AG08395 (cell line): Measurements from ENCODE around the gene TDRD7.

ENCODE experiments used
- DNase-seq: peaks from one replicate; pipeline ENCODE4 v3.0.0; 2012; ENCODE audit warnings: mixed read lengths, low spot score

TDRD7 gene

DNA sequence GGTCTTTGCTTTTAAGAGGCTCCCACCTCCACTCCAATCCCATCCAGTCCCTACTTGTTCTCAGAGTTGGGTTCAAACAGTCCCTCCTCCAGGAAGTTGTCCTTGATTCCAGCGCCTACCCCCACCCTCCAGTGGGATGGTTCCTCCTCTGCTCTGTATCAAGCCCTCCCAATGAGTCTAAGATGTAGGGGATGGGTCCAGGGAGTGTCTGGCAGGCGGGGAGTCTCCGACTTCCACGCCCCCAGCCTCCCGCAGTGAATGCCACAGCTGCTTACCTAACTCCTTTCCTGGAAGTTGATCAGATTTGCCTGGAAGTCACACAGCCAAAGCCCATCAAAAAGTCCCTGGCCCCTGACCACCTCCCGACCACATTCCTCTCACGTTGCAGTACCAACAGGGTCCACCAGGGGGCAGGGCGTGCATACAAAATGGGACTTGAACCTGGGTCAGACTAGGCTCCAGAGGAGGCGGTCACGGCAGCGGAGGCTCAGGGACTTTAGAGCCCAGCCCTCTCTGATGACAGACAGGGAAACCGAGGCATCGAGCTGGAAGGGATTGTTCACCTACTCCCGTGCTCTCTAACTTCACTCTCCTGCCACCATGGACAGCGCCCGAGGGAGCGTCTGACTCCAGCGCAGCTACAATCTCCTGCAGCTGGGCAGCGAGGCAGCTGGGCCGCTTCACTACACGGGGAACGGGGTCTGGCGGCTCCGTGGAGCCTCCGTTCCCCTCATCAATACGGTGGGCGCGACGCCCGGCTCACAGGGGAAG is 25.0 kb upstream of the TDRD7 start:
- peak; percentile 83 for DNase-seq

- DNase-seq, result no peak
Measured at GRCh38 chr9:97387504-97387886, 24.4 kb upstream of the TDRD7 start.

- DNase-seq, result no peak
Measured at GRCh38 chr9:97387936-97388684, 23.8 kb upstream of the TDRD7 start.

DNA sequence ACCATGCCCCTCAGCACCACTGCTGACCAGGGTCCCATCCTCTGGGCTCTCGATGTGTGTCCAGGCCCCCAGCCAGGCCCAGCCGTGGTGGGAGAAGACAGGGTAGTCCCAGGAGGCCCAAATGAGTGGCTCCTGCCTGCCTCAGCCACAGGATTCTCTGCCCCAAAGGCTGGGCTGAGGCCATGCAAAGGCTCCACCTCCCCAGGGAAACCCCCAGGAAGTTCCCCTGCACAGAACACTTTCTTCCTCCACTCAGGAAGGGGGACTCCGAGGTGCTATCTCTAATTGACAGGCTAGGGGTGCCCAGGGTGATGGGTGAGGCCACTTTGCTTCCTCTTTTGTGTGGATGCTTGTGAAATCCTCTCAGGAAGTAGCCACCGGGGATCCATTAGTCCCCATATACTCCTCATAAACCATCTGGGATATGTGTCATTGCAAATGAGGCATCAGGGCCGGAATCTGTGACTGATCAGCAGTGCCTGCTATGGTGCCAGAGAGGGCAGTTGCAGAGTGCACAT is 23.1 kb upstream of the TDRD7 start:
- DNase-seq, result peak; percentile 27

DNA sequence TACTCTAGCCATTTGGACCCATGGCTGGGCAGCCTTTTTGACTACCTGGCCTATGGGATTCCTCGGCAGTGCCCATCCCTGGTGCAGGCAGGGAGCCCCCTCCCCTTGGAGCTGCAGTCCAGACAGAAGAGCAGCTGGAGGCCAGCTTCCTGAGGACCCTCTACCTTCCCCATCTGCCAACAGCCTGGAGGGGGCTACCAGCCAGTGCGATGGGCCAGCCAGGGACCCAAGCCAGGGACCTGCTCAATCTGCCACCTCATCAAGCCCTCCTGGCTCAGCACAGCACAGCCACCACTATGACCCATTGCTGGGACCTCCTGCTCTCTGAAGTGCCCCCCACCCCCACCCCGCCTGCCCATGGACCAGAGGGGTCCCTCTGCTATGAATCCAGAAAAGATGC is 22.6 kb upstream of the TDRD7 start:
- no peak for DNase-seq

DNA sequence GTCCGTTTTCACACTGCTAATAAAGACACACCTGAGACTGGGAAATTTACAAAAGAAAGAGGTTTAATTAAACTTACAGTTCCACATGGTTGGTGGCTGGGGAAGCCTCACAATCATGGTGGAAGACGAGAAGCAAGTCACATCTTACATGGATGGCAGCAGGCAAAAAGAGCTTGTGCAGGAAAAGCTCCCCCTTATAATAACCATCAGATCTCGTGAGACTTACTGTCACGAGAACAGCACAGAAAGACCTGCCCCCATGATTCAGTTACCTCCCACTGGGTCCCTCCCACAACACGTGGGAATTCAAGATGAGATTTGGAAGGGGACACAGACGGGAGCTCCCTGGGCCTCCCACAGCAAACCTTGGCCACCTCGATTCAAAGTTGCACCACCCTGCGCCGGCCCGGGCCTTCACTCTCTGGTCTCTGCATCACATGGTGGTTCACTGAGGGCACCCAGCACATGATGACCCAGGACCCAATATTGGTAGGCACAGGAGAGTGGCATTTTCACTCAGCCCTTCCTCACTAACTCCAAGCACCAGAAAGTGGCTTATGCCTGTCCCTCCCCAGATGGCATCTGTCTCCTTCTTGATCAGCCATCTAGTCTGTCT is 21.0 kb upstream of the TDRD7 start:
- no peak for DNase-seq

- DNase-seq, result no peak
Measured at GRCh38 chr9:97394881-97395280, 17.0 kb upstream of the TDRD7 start.

- DNase-seq, result no peak
Measured at GRCh38 chr9:97395745-97396144, 16.2 kb upstream of the TDRD7 start.

GRCh38 chr9:97396256-97396655 is 15.6 kb upstream of the TDRD7 start:
- DNase-seq, result no peak

DNA sequence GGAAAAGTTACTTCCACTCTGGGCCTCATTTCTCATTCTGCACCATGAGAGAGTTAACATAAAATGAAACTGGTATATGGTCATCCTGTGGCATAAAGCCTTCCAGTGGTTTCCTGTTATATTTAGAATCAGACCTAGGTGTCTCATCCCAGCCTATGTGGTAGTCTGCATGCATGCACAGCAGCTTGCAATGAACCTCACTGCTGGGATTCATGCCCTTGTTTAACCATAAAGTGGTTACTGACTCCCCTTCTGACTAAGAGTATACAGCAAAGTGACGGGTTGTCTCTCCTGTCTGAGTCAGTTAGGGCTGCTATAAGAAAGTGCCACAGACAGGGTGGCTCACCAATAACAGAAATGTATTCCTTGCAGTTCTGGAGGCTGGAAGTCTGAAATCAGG is 14.7 kb upstream of the TDRD7 start:
- DNase-seq, result peak; percentile 42

- DNase-seq, result peak; percentile 85
Measured at GRCh38 chr9:97398999-97399758, 12.7 kb upstream of the TDRD7 start.

DNA sequence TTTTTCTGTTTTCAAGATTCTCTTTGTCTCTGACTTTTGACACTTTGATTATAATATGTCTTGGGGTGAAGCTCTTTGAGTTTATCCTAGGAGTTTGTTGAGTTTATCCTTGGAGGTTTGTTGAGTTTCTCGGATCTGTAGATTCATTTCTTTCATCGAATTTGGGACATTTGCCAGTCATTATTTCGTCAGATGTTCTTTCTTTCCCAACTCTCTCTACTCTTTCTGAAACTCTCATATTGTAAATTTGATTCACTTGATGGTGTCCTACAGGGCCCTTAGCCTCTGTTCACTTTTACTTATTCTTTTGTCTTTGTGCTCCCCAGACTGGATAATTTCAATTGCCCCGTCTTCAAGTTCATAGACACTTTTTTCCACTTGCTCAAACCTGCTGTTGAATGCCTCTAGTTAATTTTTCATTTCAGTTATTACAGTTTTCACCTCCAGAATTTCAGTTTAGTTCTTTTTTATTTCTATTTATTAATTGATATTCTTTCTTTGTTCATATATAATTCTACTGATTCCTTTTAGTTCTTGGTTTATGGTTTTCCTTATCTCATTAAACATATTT is 8.1 kb upstream of the TDRD7 start:
- DNase-seq, result no peak

DNA sequence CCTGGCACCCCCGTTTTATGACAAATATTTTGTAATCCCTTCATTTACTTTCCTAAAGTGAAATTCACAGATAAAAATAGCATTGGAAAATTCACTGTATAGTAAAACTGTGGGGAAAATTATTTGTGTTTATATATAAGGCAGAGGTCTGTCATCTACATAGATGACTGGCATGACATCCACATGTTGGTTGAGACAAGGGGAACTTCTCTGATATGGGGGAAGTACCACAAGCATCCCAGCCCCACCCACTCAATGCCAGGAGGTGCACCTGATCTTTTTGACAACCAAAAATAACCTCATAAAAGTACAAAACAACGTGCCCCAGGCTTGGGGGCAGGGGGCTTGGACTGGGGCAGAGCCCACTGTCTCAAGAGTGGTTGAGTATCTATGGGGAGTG is 6.3 kb upstream of the TDRD7 start:
- DNase-seq, result no peak

DNA sequence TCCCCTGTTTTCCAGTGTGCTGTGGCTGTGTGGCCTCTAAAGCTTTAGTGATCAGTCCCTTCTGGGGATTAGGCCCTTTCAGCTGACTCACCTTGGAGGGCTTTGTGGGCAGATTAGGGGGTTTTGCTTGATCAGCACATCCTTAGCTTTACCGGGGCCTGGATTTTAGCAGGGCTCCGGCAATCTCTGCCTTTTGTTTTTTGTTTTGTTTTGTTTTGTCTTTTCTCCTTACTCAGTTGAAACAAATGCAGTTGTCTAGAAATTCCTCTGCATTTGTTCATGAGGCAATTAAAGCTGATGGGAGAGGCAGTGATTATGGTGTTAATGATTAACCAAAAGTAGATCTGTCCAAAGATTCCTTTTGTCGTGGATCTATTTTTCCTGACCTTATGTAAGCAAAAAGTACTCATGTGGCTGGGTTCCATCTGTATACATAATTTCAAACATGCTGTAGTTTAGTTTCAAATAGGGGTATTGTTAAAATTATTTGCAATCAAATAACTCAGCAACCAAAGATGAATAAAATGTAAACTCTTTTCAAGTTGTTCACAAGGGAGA is 5.2 kb upstream of the TDRD7 start:
- DNase-seq, result no peak

- no peak for DNase-seq
Measured at GRCh38 chr9:97408562-97408961, 3.3 kb upstream of the TDRD7 start.

GRCh38 chr9:97411440-97411788 is 482 bp upstream of the TDRD7 start:
- no peak for DNase-seq

DNA sequence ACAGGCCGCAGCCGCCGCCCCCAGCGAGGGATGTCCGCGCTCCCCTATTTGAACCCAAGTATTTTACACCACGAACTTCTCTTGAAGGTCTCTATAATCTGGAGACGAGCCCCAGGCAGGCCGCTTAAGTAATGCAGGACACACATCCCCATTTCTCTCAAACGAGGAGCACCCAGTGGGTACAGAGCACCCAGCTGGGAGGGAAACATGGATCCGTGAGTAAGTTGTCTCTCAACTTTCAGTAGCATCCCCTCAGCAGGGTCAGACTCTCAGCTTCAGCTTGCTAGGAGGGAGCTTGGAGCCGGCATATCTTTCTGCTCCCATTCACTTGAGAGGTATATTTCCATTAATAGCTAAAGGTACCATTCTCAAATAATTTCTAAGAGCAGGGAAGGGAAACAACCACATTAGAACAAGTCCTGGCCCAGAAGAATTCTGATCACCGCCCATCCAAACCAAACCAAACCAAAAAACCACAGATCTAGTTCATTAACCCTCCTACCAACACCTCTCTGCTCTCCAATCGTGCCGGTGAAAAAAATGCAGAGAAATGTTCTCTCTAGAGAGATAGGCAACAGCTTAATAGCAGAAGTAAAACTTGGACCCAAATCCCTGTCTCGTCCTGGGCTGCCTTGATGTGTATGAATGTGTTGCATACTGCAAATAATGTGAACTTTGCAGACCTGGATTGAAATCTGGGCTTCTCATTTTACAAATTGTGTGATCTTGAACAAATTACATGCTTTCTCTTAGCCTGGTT is 910 bp downstream of the TDRD7 start:
- DNase-seq, result peak; percentile 24

GRCh38 chr9:97413462-97413861 is 1.6 kb downstream of the TDRD7 start:
- no peak for DNase-seq

GRCh38 chr9:97415146-97415545 is 3.2 kb downstream of the TDRD7 start:
- no peak for DNase-seq

DNA sequence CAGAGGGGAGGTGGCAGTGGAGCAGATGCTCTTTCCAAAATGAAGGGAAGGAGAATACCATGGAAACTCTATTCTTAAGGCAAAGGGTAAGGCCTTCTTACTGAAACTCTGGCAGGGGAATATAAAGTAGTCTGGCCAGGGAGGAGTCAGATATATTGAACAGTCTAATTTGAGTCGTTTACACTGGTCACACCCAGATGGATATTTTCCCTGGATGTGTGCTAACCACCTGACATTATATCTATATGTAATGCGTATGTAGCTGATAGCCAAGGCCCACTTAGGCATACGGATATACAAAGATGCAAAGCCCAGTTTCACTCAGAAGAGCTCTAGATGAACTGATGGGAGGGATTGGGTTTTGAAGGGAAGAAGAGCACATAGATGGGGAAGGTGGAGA is 7.0 kb downstream of the TDRD7 start:
- DNase-seq, result no peak

DNA sequence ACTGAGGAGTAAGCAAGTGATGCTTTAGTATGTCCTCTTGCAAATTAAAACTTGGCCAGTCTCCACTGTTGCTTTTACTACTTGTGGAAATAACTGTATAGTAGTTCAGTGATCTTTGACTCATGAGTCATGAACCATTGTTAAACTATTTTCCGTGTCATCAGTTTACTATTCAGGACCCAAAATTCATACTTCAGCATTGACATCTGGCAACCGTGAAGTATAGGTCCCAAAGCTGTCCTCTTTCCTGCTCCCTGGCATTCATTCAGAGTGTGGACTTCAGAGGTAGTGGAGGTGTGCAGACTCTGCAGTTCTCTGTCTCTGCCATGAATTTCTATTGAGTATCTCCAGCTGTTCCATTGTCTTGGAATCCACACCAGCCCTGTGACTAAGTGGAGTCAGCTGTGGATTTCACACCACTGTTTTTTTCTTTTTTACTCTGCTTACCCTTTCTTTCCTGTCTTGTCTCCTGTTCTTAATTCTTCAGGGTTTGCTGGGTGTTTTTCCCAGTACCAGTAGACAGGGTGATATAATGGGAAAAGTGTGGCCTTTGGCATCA is 7.5 kb downstream of the TDRD7 start:
- peak; percentile 63 for DNase-seq
